GM18511 (cell line): ENCODE results near the gene AKNA.

ENCODE experiments used
- ATAC-seq: cut with Tn5 transposase; IDR thresholded peaks from one replicate; pipeline ENCODE4 v1.9.1; 2021; ENCODE audit warnings: mild to moderate bottlenecking, moderate library complexity; ENCODE audit not compliant: unreplicated experiment

AKNA gene

GRCh38 chr9:114288193-114289091, 99.3 kb downstream of the AKNA start:
- ATAC-seq: no peak

GRCh38 chr9:114287763-114288192, 100.0 kb downstream of the AKNA start:
- no peak for ATAC-seq

GRCh38 chr9:114287001-114287762, 100.6 kb downstream of the AKNA start:
- ATAC-seq: no peak

GRCh38 chr9:114286146-114286679, 101.6 kb downstream of the AKNA start:
- no peak for ATAC-seq

- no peak for ATAC-seq
These were observed 102.5 kb downstream of the AKNA start for GRCh38 chr9:114285166-114285867.

GRCh38 chr9:114284316-114285060, 103.3 kb downstream of the AKNA start:
- ATAC-seq: no peak
